Measurements from ENCODE around the gene PORCN.
"Not testable (repeated sequence)": the region's sequence is repeated elsewhere in the genome, so short reads cannot be mapped to it uniquely, and the experiment has no call there.

Gene PORCN

DNA sequence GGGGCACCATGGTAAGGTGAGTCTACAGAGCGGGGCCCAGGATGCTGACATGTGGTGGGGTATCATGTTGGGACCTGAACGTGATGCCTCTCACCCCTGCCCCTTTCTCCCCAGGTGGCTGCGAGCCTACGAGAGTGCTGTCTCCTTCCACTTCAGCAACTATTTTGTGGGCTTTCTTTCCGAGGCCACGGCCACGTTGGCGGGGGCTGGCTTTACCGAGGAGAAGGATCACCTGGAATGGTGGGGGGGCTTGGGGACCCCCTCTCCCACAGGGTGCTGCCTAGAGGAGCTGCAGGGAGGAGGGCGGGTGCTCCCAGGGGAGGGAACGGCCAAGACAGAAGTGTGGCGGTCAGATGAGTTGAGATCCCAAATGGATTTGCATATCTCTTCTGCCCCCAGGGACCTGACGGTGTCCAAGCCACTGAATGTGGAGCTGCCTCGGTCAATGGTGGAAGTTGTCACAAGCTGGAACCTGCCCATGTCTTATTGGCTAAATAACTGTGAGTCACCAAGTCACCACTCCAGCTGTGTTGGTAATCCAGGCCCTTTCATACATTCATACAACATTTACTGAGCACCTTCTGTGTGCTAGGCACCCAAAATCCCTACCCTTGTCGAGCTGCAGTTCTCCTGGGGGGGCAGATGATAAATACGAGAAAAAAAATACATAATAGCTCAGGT, 5.5 kb downstream of the PORCN start:
- no peak for DNase-seq

DNA sequence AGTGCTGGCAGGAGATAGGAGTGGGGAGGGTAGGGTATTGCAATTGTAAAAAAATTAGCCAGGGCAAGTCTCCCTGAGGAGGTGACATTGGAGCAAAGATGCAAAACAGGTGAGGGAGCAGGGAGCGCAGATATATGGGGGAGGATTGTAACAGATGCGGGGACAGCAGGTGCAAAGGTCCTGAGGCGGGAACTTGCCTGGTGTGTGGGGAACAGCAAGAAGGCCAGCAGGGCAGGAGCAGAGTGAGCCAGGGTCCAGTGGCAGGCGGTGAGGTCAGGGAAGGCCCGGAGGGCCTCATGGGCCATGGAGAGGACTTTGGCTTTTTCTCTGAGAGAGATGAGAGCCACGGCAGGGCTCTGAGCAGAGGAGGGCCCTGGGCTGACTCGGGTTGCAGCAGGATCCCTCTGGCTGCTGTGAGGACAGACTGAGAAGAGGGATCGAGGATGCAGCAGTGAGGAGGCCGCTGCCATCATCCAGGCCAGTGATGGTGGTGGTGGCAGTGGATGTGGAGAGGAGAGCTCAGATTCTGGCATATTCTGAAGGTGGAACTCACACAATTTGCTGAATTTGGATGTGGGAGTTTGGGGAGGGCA, 6.2 kb downstream of the PORCN start:
- no peak for DNase-seq

DNA sequence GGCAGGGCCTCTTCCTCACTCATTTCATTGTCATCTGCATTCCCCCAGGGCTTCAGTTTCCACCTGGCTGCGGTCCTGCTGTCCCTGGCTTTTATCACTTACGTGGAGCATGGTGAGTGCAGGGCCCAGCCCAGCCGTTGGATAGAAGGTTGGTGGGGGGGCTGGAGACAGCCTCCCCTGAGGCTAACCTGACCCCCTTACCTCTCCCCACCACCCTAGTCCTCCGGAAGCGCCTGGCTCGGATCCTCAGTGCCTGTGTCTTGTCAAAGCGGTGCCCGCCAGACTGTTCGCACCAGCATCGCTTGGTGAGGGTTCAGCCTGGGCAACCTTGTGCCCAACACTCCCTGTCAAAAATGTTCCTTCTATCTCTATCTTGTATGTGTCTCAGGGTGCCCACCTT, 7.0 kb downstream of the PORCN start:
- no peak for DNase-seq

DNA sequence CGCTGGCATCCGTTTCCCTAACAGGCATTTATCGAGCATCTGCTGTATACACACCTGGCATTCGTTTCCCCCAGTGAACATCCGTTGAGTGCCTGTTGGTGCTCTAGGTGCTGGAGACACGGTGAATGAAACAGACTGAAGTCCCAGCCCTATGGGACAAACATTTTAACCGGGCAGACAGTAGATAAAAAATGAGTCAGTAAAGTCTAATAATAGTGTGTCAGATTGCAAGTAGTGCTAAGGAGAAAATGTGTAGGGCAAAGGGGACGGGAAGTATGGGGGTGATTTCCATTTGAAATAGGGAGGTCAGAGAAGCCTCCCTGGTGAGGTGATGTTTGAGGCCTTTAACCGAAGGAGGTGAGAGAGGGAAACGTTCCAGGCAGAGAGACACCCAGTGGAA, 7.5 kb downstream of the PORCN start:
- DNase-seq, result no peak

DNA sequence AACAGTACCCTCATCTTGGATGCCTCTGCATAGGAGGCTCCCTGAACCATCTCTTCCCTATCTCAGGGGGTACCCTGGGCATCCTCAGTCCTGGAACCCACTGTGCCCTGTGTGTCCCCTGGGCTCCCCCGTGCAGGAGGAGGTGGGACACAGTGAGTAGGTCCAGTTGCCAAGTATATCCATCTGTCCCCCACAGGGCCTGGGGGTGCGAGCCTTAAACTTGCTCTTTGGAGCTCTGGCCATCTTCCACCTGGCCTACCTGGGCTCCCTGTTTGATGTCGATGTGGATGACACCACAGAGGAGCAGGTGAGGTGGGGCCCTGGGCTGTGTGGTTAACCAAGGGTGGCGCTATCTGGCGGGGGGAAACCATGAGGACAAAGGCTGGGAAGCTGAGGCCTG, 8.2 kb downstream of the PORCN start:
- no peak for DNase-seq

DNA sequence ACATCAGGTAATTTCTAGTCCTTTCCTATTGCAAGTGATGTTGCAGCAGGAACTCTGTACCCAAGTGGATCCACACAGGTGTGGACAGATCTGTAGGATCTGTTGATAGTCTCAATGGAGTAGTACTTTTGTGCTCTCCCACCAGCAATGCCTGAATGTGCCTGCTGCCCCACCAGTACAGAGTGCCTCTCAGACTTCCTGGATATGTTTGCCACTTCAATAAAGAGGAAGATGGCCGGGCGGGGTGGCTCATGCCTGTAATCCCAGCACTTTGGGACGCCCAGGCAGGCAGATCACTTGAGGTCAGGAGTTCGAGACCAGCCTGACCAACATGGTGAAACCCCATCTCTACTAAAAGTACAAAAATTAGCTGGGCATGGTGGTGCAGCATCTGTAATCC, 10.7 kb downstream of the PORCN start:
- not testable (repeated sequence) for DNase-seq

DNA sequence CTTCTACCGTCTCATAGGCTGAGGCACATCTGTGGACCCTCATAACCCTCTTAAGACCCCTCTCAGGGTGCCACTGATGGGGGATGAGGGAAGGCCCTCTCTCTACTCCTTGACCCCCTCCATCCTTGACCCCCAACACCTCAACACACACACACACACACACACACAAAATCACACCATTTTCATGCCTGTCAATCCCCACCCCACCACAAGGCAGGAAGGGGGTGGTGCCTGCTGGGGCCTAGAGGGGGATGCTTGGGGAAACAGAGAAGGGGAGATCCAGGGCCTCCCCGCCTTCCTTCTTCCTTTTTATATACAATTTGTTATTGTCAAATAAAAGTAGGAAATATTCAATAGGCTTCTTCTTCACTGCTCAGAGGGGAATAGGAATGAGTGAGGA, 11.7 kb downstream of the PORCN start:
- DNase-seq, result no peak

DNA sequence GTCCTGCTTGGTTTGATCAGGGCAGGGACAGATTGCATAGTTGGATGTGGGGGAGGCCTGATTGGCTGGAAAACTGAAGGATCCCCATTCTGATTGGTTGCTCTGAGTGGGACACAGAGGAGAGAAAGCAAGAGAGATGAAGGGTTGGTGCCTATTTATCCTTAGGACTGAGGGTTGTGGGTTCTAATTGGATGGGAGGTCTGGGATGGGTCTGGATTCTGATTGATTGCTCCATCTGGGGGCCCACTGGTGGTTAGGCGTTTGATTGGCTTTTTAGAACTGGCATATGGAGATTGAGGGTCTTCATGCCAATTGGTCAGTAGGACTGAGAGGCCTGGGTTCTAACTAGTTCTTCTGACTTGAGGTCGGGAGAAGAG, 12.2 kb downstream of the PORCN start:
- no peak for DNase-seq

DNA sequence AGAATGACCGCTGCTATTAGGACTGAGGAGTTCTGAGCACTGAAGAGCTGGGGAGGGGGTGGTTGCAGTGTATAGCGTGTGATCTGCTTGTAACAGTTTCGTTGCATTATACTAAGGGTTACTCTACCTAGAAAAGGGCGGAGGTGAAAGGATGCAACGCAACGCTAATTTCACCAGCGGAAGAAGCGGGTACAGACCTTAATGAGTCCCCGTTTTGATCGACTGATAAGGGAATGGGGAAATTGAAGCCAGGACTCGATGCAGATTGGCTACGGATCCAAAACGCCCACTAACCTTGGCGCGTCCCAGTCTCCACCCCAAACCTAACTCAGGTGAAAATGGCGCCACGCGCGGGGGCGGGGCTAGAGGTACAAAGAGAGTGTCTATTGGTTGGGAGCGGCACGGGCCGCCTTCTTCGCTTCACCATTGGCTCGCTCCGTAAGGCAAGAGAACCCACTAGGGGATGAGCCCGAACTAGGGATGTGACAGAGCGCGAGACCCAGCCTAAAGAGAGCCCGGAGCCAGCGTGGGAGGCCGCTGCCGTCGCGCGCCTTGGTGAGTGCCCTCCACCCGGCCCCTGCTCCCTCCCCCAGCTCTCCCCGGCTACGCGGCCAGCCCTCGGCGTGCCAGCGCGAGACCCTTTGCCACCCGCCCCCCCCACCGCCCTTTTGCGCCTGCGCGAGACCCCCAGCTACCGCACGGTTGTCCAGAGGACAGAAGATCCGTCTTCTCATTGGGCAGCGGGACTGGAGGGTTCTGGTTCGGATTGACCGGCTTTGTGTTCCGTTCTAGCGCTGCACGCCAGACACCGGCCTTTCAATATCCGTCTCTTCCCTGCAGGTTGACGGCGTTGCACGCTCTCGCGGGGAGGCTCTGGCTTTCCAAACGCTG, 12.8 kb downstream of the PORCN start, which contains the start of gene EBP:
Gene EBP, plus strand, starts transcription at position 456 of the 891 bp plus-strand sequence. CDS start 1,964 bp downstream, outside the sequence.
- peak; percentile 92 for DNase-seq

DNA sequence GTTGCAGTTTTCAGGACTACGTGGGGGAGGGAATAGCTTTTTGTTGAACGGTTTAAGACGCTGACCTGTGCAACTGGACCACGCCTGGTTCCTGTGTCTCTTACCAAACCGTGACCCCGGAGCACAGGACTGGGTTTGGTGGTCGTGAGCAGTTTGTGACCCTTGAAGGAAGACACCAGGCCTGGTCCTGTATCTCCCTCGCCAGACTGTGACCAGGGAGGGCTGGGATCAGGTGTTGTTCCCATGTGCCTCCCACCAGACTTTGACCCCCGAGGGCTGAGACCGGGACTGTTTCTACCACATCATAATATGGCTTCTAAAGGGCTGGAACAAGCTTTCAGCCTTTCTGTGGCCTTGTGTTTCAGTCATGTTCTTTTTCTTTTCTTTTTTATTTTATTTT, 13.5 kb downstream of the PORCN start:
- DNase-seq, result no peak

DNA sequence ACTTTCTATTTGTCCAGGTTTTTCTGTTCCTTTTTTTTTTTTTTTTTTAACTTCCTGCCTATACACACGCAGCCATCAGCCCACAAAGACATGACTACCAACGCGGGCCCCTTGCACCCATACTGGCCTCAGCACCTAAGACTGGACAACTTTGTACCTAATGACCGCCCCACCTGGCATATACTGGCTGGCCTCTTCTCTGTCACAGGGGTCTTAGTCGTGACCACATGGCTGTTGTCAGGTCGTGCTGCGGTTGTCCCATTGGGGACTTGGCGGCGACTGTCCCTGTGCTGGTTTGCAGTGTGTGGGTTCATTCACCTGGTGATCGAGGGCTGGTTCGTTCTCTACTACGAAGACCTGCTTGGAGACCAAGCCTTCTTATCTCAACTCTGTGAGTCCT, 14.9 kb downstream of the PORCN start:
- DNase-seq, result no peak

DNA sequence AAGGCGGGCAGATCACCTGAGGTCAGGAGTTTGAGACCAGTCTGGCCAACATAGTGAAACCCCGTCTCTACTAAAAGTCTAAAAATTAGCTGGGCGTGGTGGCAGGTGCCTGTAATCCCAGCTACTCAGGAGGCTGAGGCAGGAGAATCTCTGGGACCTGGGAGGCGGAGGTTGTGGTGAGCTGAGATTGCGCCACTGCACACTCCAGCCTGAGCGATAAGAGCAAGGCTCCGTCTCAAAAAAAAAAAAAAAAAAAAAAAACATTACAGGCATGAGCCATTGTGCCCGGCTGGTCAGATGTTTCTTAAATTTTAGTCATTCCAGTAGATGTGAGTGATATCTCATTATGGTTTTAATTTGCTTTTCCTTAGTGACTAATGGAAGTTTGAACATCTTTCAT, 17.1 kb downstream of the PORCN start:
- DNase-seq, result not testable (repeated sequence)

DNA sequence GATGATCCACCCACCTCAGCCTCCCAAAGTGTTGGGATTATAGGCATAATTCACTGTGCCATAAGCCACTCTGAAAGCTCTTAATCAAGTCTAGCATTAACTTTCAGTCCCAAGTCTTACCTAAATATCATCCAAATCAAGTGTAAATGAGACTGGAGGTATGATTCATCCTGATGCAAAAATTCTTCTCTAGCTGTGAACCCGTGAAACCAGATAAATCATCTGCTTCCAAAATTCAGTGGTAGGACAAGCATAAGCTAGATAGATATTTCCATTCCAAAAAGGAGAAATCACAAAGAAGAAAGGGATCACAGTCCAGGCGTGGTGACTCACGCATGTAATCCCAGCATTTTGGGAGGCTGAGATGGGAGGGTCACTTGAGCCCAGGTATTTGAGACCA, 21.9 kb downstream of the PORCN start:
- DNase-seq, result no peak

DNA sequence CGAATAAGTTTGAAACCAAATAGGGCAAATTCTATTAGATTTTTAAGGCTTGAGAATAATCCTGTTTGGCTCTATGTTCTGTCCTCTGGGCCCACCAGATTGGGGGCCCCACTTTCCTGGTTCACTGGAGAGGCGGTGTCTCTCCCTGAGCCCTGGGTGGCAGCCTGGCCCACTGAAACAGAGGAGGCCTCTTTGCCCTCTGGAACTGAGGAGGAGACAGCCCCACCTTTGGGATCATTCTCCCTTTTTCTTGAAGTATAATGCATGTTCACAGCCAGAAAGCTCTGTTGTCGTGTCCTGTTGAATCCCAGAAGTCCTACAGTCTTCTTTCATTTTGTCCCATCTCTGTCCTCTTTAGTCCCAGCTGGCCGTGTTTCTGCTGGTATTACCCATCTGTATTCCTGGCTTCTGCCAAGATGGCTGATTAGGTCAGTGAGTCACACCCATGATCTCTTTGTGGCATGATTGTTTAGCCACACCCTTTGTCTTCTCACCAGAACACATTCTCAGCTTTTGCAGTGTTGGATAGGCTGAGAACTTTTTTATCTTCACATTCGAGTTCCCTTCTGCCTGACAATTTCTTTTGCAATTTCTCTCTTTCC, 22.7 kb downstream of the PORCN start:
- DNase-seq, result no peak

DNA sequence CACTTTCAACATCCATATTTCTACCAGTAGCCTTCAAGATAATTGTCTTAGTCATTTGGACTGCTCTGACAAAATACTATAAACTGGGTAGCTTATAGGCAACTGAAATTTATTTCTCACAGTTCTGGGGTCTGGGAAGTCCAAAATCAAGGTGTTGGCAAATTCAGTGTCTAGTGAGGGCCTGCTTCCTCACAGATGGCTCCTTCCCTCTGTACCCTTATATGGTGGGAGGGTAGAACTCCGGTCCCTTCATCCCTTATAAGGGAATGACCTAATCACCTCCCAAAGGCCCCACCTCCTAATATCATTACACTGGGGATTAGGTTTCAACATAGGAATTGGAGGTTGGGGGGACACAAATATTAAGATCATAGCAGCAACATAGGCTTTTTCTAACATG, 23.4 kb downstream of the PORCN start:
- DNase-seq, result no peak

DNA sequence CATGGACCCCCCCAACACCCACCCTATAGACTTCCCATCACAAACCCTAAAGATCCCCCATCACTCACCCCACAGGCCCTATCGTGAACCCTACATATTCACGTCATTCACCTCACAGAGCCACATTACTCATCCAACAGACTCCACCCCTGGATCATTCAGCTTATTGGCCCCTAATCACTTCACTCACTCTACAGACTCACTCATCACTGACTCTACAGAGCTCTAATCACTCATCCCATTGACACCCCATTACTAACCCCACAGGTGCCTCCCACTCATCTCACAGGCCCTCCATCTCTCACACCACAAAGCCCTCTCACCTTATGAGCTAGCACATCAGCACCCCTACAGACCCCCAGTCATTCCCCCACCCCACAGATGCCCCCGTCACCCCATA, 24.4 kb downstream of the PORCN start:
- DNase-seq, result no peak

DNA sequence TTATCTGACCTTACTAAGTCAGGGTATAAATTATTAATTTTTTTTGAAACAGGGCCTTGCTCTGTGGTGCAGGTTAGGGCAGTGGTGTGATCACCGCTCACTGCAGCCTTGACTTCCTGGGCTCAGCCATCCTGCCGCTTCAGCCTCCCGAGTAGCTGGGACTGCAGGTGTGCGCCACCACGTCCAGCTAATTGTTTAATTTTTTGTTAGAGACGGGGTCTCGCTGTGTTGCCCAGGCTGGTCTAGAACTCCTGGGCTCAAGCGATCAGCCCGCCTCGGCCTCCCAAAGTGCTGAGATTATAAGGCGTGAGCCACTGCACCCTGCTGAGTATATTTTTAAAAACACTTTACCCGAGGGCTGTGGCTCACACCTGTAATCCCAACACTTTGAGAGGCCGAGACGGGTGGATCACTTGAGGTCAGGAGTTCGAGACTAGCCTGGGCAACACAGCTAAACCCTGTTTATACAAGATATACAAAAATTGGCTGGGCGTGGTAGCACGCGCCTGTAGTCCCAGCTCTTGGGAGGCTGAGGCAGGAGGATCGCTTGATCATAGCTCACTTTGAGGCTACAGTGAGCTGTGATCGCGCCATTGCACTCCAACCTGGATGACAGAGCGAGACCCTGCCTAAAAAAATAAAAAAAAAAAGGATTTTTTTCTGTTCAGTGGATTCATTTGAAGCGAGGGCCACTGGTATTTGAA, 30.0 kb downstream of the PORCN start:
- no peak for DNase-seq

DNA sequence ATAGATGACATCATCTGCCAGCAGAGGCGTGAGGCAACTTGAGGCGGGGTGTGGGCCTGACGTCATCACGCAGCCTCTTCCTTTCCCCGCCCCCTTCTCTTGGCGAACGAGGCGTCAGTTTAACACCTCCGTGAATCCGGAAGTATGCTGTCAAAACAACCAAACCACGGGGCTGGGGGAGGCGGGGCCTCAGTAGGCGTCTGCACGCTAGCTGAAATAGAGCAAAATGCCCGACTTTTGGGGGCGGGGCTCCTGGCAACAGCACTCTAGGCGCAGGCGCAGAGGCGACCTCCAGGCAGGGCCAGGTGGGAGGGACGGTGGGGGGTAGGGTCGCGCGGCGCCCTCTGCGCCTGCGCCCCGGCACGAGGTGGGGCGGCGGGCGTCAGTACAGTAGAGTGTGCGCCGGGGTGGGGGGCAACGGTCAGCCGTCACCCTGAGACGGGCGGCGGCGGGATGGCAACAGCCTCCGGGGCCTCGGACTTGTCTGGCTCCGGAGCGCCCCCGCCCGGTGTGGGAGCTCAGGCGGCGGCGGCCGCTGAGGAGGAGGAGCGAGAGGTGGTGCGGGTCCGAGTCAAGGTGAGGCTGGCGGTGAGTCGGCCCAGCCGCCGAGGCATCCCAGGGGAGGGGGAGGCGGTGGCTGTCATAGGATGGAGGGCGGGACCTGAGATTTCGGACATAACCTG, 30.7 kb downstream of the PORCN start, which contains the start of gene TBC1D25:
Gene TBC1D25, plus strand, starts transcription at position 370 of the 683 bp plus-strand sequence. Its CDS starts 84 bp downstream, at position 454.
- peak; percentile 93 for DNase-seq

DNA sequence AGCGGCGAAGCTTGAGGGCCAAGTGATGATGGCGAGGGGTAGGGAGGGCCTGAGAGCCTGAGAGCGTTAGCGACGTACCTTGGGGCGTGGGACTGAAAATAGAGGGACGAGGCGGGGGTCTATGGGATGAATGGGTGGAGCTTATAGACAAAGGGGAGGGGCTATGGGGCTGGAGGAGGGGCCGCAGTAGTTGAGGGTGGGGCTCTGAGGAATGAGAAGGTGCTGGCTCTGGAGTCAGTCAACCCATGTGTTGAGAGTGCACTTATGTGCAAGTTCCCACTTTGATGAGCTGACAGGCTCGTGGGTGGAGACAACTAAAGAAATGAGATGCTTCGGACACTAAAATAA, 31.2 kb downstream of the PORCN start:
- DNase-seq, result peak; percentile 34

DNA sequence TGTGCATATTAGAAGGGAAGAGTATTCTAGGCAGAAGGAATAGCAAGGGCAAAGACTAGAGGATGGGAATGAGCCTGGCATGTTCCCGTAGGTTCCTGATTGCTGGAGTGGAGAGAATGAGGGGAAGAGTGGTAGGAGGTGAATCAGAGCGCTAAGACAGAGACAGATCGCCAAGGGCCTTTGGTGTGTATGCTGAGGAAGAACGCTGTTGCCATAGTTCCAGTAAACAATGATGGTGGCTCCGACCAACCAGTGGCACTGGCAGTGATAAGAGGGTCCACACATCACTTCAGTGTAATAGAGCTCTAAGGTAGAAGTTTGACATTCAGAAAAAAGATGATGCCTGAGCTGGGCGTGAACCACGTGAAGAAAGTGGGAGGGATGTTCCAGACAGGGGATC, 31.7 kb downstream of the PORCN start:
- DNase-seq, result no peak

DNA sequence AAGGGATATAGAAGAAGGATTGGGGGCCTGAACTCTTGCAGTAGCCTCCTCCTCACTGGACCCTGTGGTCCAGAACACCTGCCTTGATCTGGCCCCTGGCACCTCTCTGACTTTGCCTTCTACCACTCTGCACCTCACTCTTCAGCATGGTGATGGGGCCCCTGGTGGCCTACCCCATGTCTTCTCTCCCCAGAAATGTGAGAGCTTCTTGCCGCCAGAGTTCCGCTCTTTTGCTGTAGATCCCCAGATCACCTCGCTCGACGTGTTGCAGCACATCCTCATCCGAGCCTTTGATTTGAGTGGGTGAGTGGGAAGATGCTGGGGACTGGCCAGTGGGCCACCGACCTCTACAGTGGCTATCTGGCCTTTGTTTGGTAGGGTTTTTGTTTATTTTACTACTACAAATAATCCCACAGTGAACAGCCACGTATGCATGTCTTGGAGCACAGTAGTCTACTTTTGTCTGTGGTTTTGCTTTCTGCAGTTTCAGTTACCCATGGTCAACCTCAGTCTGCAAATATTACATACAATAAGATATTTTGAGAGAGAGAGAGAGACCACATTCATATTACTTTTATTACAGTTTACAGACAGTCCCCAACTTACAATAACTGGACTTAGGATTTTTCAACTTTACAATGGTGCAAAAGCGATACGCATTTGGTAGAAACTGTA, 32.5 kb downstream of the PORCN start:
- DNase-seq, result no peak

DNA sequence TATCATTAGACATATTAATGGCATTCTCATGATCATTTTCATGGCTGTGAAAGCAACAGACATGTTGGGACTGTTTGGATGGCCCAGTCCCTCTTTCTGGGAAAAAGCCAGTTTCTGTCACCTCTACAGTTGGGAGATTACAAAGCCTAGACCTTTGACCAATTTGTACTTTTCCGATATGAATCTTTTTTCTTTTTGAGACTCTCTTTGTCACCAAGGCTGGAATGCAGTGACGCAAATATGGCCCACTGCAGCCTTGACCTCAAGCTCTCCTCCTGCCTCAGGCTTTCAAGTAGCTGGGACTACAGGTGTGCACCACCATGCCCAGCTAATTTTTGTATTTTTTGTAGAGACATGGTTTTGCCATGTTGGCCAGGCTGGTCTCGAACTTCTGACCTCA, 40.1 kb downstream of the PORCN start:
- DNase-seq, result no peak

Data from activated effector memory CD4-positive, alpha-beta T cell treated with Interleukin-2 at 50 U/mL for 16 hours (primary cell).